CD14-positive monocyte (primary cell): Measurements from ENCODE around the gene EML6. TPM values are rescaled to one million over a fixed set of nuclear protein-coding genes. Genes with fewer than 3 reads are reported as not detected.
A peak's percentile ranks its signal among the peaks of the same experiment; 100 is the strongest.

Experiments used
- DNase-seq, 3 donors: peaks; one replicate each; pipeline ENCODE4 v3.0.0-alpha.2; 2011 to 2022
- H2AFZ ChIP-seq: 2 replicates; pipeline ENCODE4 v1.6.0; 2012; ENCODE audit warnings: mild to moderate bottlenecking, low read depth, low read length, inconsistent platforms; ENCODE audit not compliant: insufficient read depth, poor library complexity, severe bottlenecking
- H3K27ac ChIP-seq, 2 donors: 1 replicate in 1 of 2; 2 replicates in 1 of 2; pipeline ENCODE4 v1.5.1; 2012 to 2013; ENCODE audit warnings: low read length in 2 of 2, control low read depth in 1 of 2, inconsistent platforms in 1 of 2, low read depth in 1 of 2, mild to moderate bottlenecking in 1 of 2
- H3K27me3 ChIP-seq, 2 donors: one replicate each; pipeline versions ENCODE4 v1.6.0 to v1.6.1; 2011 to 2013; ENCODE audit warnings: low read length in 2 of 2; ENCODE audit not compliant: control insufficient read depth in 2 of 2, insufficient read depth in 2 of 2
- H3K36me3 ChIP-seq, 2 donors: replicated peaks in 1 of 2; 1 replicate in 1 of 2; 2 replicates in 1 of 2; pipeline versions ENCODE4 v1.5.1 to v1.6.1; 2012 to 2013; ENCODE audit warnings: low read length in 2 of 2, control low read depth in 1 of 2, inconsistent platforms in 1 of 2, mild to moderate bottlenecking in 1 of 2; ENCODE audit not compliant: insufficient read depth in 2 of 2, control insufficient read depth in 1 of 2
- H3K4me1 ChIP-seq, 2 donors: 1 replicate in 1 of 2; 2 replicates in 1 of 2; pipeline versions ENCODE4 v1.5.1 to v1.6.1; 2012 to 2013; ENCODE audit warnings: low read length in 2 of 2, control low read depth in 1 of 2, inconsistent platforms in 1 of 2, mild to moderate bottlenecking in 1 of 2, moderate library complexity in 1 of 2; ENCODE audit not compliant: insufficient read depth in 2 of 2, control insufficient read depth in 1 of 2
- H3K4me2 ChIP-seq: replicated peaks from 2 replicates; pipeline ENCODE3; 2012; ENCODE audit warnings: low read length, moderate library complexity, mild to moderate bottlenecking; ENCODE audit not compliant: poor library complexity, severe bottlenecking; ENCODE audit errors: extremely low read depth
- H3K4me3 ChIP-seq, 3 experiments: fragments of 200-600 bp in 1 of 3; sonication (generic) in 1 of 3; replicated peaks in 1 of 3; 1 replicate in 2 of 3; 2 replicates in 1 of 3; pipeline ENCODE4 v1.5.1; 2011 to 2013; ENCODE audit warnings: low read length in 3 of 3, mild to moderate bottlenecking in 3 of 3, control low read depth in 2 of 3, low read depth in 2 of 3, inconsistent platforms in 1 of 3, moderate library complexity in 1 of 3
- H3K79me2 ChIP-seq: 2 replicates; pipeline ENCODE4 v1.6.0; 2012; ENCODE audit warnings: mild to moderate bottlenecking, control low read depth, inconsistent platforms, low read length, moderate library complexity; ENCODE audit not compliant: insufficient read depth
- H3K9ac ChIP-seq: 2 replicates; pipeline ENCODE4 v1.6.0; 2017; ENCODE audit warnings: low read length, mild to moderate bottlenecking; ENCODE audit not compliant: insufficient read depth, poor library complexity, severe bottlenecking
- H3K9me3 ChIP-seq, 2 donors: replicated peaks in 1 of 2; 1 replicate in 1 of 2; 2 replicates in 1 of 2; pipeline versions ENCODE4 v1.5.1 to v1.6.1; 2012 to 2013; ENCODE audit warnings: low read length in 2 of 2, control low read depth in 1 of 2; ENCODE audit not compliant: control insufficient read depth in 1 of 2, insufficient read depth in 1 of 2
- H4K20me1 ChIP-seq: 2 replicates; pipeline ENCODE4 v1.6.0; 2012; ENCODE audit warnings: mild to moderate bottlenecking, low read length, control low read depth, moderate library complexity; ENCODE audit not compliant: insufficient read depth
- H3K27ac Mint-ChIP-seq, 7 donors: one replicate each; pipeline ENCODE4 v1.8.0; 2020; ENCODE audit warnings: mild to moderate bottlenecking in 7 of 7, mixed read lengths in 7 of 7, moderate library complexity in 6 of 7, inconsistent platforms in 2 of 7
- H3K27me3 Mint-ChIP-seq, 3 donors: one replicate each; pipeline ENCODE4 v1.8.0; 2021 to 2022; ENCODE audit warnings: low read depth in 3 of 3, mild to moderate bottlenecking in 3 of 3, mixed read lengths in 3 of 3, moderate library complexity in 3 of 3, inconsistent platforms in 1 of 3
- H3K36me3 Mint-ChIP-seq, 2 donors: one replicate each; pipeline ENCODE4 v1.8.0; 2020; ENCODE audit warnings: mixed read lengths in 2 of 2, inconsistent platforms in 1 of 2, mild to moderate bottlenecking in 1 of 2
- H3K4me1 Mint-ChIP-seq: one replicate; pipeline ENCODE4 v1.8.0; 2020; ENCODE audit warnings: mild to moderate bottlenecking, mixed read lengths
- H3K4me3 Mint-ChIP-seq, 2 donors: one replicate each; pipeline ENCODE4 v1.8.0; 2020; ENCODE audit warnings: mild to moderate bottlenecking in 2 of 2, mixed read lengths in 2 of 2, moderate library complexity in 1 of 2
- H3K9me3 Mint-ChIP-seq, 7 donors: one replicate each; pipeline ENCODE4 v1.8.0; 2020 to 2022; ENCODE audit warnings: mixed read lengths in 7 of 7, mild to moderate bottlenecking in 6 of 7, moderate library complexity in 6 of 7, inconsistent platforms in 2 of 7
- CTCF ChIP-seq: fragments of 200-600 bp; IDR thresholded peaks from one replicate; pipeline ENCODE4 v1.8.0; 2022; ENCODE audit warnings: antibody characterized with exemption, mild to moderate bottlenecking
- WGBS: methylation state at CpG from one replicate; pipeline ENCODE4 v1.1.5; 2013; ENCODE audit warnings: missing lambda C conversion rate; ENCODE audit not compliant: insufficient coverage; 5-methylcytosine and 5-hydroxymethylcytosine counted together
- intact Hi-C, 2 donors: fragments of 100-400 bp; cut with micrococcal nuclease; formaldehyde crosslinking; loops; one replicate each; pipeline versions ENCODE4 v1.15.0 to v1.15.1; 2023
- polyA minus RNA-seq: library from RNA; depleted of rRNA, polyadenylated mRNA; stranded (reverse); fragments of >200 nt; gene quantifications from 2 replicates; pipeline ENCODE4 v1.2.3, GENCODE V29; 2012
- polyA plus RNA-seq, 3 donors: library from polyadenylated mRNA; depleted of rRNA in 1 of 3; unstranded in 2 of 3; stranded (reverse) in 1 of 3; fragments of 300-500 nt in 2 of 3; fragments of >200 nt in 1 of 3; fragmentation: Illumina TruSeq in 2 of 3; gene quantifications; 1 replicate in 2 of 3; 2 replicates in 1 of 3; pipeline ENCODE4 v1.2.3, GENCODE V29; 2012 to 2021
- total RNA-seq, 12 experiments: library from RNA in 1 of 12; stranded (reverse) in 1 of 12; fragments of 120-200 nt in 1 of 12; gene quantifications; one replicate each; pipeline ENCODE4 v1.2.4 and lab custom pipeline; 2013 to 2026; ENCODE audit warnings: mixed read lengths in 6 of 12, inconsistent platforms in 1 of 12

The EML6 gene
- total RNA-seq (2013): 0.21 TPM
- polyA plus RNA-seq (under 1 TPM in 1 of 3 donors, not detected in 2; 0.79 TPM), polyA minus RNA-seq (0.28 and 0.56 TPM in 2 replicates), total RNA-seq (lab: John Stamatoyannopoulos, UW) (0.64 to 6.9 (median 1.3) reads per million in 11 experiments)

- TF ChIP-seq CTCF: no peak
- H3K9ac ChIP-seq: peak within 1 kb of the TSS; percentile 52
- H3K4me3 Mint-ChIP-seq: peak within 1 kb of the TSS; percentile 95 to 96
- no peaks in the 10 kb centered on the region for H4K20me1 ChIP-seq
- H3K36me3 Mint-ChIP-seq: peaks cover 0 to 10% of the 10 kb centered on the region in 2 donors
- peak within 1 kb of the TSS; percentile 55 to 83 (median 58) for H3K4me3 ChIP-seq
- H3K27me3 Mint-ChIP-seq: peaks cover 34 to 62% (median 42%) of the 10 kb centered on the region in 3 donors
- H3K4me2 ChIP-seq: peak within 1 kb of the TSS; percentile 99
- peaks cover 19% of the 10 kb centered on the region for H3K4me1 Mint-ChIP-seq
- peaks cover 20 to 27% of the 10 kb centered on the region in 2 donors for H3K4me1 ChIP-seq
- H3K79me2 ChIP-seq: no peaks in the 10 kb centered on the region
- DNase-seq: peak; percentile 98
- peaks cover 32 to 49% of the 10 kb centered on the region in 2 donors for H3K27me3 ChIP-seq
- H3K9me3 Mint-ChIP-seq: peaks cover 0 to 8% (median 6%) of the 10 kb centered on the region in 7 donors
- under 1% methylated on average over 90 of the region's 90 CpGs for WGBS
- peak within 1 kb of the TSS; percentile 22 to 87 (median 71) for H3K27ac Mint-ChIP-seq
- no peaks in the 10 kb centered on the region for H3K36me3 ChIP-seq
- H2AFZ ChIP-seq: peak within 1 kb of the TSS; percentile 100
- H3K27ac ChIP-seq: peak within 1 kb of the TSS in 1 of 2 donors; percentile 37
- intact Hi-C loops: loop anchor here (5.0 to 10.0 kb wide), 5 partner anchors 201 to 891 kb away; partner anchors contain the start of genes ACYP2 (in 2 of the 2), CLHC1 (in 1 of the 2), PPP4R3B (in 1 of the 2) and RPS27A (in 1 of the 2)
- peaks cover 0 to 7% of the 10 kb centered on the region in 2 donors for H3K9me3 ChIP-seq
Measured at GRCh38 chr2:54723131-54723995, at the start of gene EML6. Gene EML6, plus strand, starts transcription at chr2:54723662. Its CDS starts 1,400 bp downstream, at chr2:54725062.

- Mint-ChIP-seq H3K4me1 (peaks cover 40% of the 10 kb centered on the region), H3K27me3 (peaks cover 0 to 2% (median 0%) of the 10 kb centered on the region in 3 donors), H3K36me3 (peaks cover 4 to 10% of the 10 kb centered on the region in 2 donors), H3K27ac (no peak overlapping the region), H3K4me3 (no peak overlapping the region), H3K9me3 (peaks cover 0 to 3% (median under 1%) of the 10 kb centered on the region in 7 donors)
- Histone ChIP-seq H3K27me3 (no peaks in the 10 kb centered on the region), H2AFZ (no peak overlapping the region), H3K27ac (no peak overlapping the region), H3K36me3 (no peaks in the 10 kb centered on the region), H4K20me1 (no peaks in the 10 kb centered on the region), H3K9me3 (no peaks in the 10 kb centered on the region), H3K9ac (no peak overlapping the region), H3K4me1 (peaks cover 36 to 38% of the 10 kb centered on the region in 2 donors), H3K4me2 (no peak overlapping the region), H3K79me2 (no peaks in the 10 kb centered on the region), H3K4me3 (no peak overlapping the region)
- intact Hi-C loops: no loop called here
- no peak for TF ChIP-seq CTCF
- DNase-seq: no peak
- 100% methylated on average over 3 of the region's 8 CpGs for WGBS
Measured at GRCh38 chr2:54675281-54675680, 48.2 kb upstream of the EML6 start.
